ENCODE data around the gene YWHAQ.

The YWHAQ gene

GRCh38 chr2:9549420-9549819 is 81.4 kb downstream of the YWHAQ start:
- DNase-seq: no peak

- peak; percentile 76 to 97 (median 94) for DNase-seq
Observed at GRCh38 chr2:9548506-9548905, 82.3 kb downstream of the YWHAQ start.

GRCh38 chr2:9547262-9547991 is 83.4 kb downstream of the YWHAQ start:
- DNase-seq: peak in 2 of 3 donors; percentile 37 to 60

- no peak for DNase-seq
Observed at GRCh38 chr2:9545502-9545901, 85.3 kb downstream of the YWHAQ start.

GRCh38 chr2:9543557-9543956 is 87.2 kb downstream of the YWHAQ start:
- peak; percentile 39 to 60 (median 56) for DNase-seq

- peak; percentile 44 to 78 (median 69) for DNase-seq
Observed at GRCh38 chr2:9539531-9539930, 91.3 kb downstream of the YWHAQ start.

GRCh38 chr2:9538000-9538507 is 92.7 kb downstream of the YWHAQ start:
- peak; percentile 75 to 97 (median 92) for DNase-seq

GRCh38 chr2:9536504-9536903 is 94.3 kb downstream of the YWHAQ start:
- no peak for DNase-seq

GRCh38 chr2:9535177-9535576 is 95.6 kb downstream of the YWHAQ start:
- DNase-seq: no peak
